ENCODE measurements around the gene AFAP1L1.

The AFAP1L1 gene

DNA sequence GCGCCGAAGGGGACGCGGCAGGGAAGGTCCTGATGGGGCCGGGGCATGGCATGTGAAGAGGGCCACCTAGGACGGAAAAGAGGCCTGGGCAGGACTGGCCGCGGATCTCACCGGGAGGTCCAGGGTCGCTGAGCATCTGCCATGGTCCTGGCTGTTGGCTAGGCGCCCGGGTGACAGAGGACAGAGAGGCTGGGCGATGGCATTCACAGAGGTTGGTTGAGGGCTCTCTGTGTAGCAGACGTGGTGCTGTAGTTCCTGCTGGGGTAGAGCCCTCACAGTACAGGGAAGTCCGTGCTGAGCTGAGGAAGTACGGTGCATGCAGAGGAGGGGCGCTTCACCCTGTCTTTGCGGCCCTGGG lies 86.6 kb downstream of the AFAP1L1 start (continued):
- TF ChIP-seq ZNF660 (tag by site-specific recombination; IDR thresholded peaks at IDR 0.05), result no peak
- TF ChIP-seq OVOL3 (tag by site-specific recombination; IDR thresholded peaks at IDR 0.05), result no peak
- TF ChIP-seq KLF9 (tag by site-specific recombination; IDR thresholded peaks at IDR 0.05; ENCODE audit: low read depth), result peak; percentile 32; the same call in 1 of the 2 replicates
- TF ChIP-seq ZNF132 (tag by site-specific recombination; IDR thresholded peaks at IDR 0.05; ENCODE audit: borderline replicate concordance), result no peak
- TF ChIP-seq, protein P1, sequence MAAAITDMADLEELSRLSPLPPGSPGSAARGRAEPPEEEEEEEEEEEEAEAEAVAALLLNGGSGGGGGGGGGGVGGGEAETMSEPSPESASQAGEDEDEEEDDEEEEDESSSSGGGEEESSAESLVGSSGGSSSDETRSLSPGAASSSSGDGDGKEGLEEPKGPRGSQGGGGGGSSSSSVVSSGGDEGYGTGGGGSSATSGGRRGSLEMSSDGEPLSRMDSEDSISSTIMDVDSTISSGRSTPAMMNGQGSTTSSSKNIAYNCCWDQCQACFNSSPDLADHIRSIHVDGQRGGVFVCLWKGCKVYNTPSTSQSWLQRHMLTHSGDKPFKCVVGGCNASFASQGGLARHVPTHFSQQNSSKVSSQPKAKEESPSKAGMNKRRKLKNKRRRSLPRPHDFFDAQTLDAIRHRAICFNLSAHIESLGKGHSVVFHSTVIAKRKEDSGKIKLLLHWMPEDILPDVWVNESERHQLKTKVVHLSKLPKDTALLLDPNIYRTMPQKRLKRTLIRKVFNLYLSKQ (tag by site-specific recombination; IDR thresholded peaks at IDR 0.05; ENCODE audit: borderline replicate concordance), result no peak
- TF ChIP-seq ZNF629 (tag by site-specific recombination; IDR thresholded peaks at IDR 0.05), result no peak
- TF ChIP-seq ZNF121 (tag by site-specific recombination; IDR thresholded peaks at IDR 0.05), result no peak
- TF ChIP-seq MYNN (tag by site-specific recombination; IDR thresholded peaks at IDR 0.05; ENCODE audit: borderline replicate concordance), result no peak
- peak; percentile 60; the same call in 1 of the 2 replicates for TF ChIP-seq ZBTB48 (tag by site-specific recombination; IDR thresholded peaks at IDR 0.05)
- no peak for TF ChIP-seq ZNF133 (tag by site-specific recombination; IDR thresholded peaks at IDR 0.05)
- TF ChIP-seq ZNF843 (tag by site-specific recombination; IDR thresholded peaks at IDR 0.05), result 0 out of 2 replicates have a peak, but pooled peaks have one; percentile 46
- TF ChIP-seq ZNF514 (tag by site-specific recombination; IDR thresholded peaks at IDR 0.05), result no peak
- TF ChIP-seq ZNF391 (tag by site-specific recombination; IDR thresholded peaks at IDR 0.05; ENCODE audit: borderline replicate concordance, low read depth), result peak; percentile 47; the same call in 1 of the 2 replicates
- TF ChIP-seq, protein P2, sequence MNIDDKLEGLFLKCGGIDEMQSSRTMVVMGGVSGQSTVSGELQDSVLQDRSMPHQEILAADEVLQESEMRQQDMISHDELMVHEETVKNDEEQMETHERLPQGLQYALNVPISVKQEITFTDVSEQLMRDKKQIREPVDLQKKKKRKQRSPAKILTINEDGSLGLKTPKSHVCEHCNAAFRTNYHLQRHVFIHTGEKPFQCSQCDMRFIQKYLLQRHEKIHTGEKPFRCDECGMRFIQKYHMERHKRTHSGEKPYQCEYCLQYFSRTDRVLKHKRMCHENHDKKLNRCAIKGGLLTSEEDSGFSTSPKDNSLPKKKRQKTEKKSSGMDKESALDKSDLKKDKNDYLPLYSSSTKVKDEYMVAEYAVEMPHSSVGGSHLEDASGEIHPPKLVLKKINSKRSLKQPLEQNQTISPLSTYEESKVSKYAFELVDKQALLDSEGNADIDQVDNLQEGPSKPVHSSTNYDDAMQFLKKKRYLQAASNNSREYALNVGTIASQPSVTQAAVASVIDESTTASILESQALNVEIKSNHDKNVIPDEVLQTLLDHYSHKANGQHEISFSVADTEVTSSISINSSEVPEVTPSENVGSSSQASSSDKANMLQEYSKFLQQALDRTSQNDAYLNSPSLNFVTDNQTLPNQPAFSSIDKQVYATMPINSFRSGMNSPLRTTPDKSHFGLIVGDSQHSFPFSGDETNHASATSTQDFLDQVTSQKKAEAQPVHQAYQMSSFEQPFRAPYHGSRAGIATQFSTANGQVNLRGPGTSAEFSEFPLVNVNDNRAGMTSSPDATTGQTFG (tag by site-specific recombination; IDR thresholded peaks at IDR 0.05; ENCODE audit: borderline replicate concordance), result no peak

DNA sequence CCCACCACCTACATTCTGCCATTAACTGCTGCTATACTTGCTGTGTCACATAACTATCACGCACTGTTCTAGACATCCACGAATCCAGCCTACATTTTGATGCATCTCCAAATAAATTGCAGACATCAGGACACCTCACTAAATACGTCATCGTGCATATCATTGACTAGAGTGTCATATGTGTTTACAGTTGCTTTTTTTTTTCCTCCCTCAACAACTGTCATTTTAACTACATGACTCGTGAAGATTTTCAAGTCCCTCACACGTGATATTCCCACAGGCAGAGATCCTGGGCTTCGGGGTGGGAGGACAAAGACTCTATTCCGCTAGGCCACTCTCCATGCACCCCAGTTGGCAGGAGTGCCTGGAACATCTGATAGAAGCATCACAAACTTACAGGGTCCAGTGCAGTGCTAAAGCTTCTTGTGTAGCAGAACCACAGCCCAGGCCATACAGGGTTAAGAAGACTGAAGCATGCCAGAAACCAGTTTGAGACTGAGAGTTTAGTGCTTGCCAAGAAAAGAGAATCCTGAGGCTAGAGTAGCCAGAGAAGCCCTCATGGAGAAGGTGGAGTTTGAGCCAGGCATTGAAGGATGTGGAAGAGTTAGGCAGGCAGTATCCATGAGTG lies 87.3 kb downstream of the AFAP1L1 start:
- Histone ChIP-seq H3K4me3 (ENCODE audit: low read depth, low read length) (no peak overlapping the region), H3K27ac (ENCODE audit: extremely low read depth, low read depth, low read length) (no peak overlapping the region), H3K36me3 (ENCODE audit: control insufficient read depth in 2 of 2, insufficient read depth in 1 of 2, low read length in 2 of 2) (peaks cover 0 to 20% of the 10 kb centered on the region in 2 experiments; a peak in 2 of 3 replicates), H3K9me3 (ENCODE audit: control insufficient read depth, insufficient read depth, low read depth, low read length) (no peaks in the 10 kb centered on the region), H3K4me1 (ENCODE audit: control insufficient read depth, insufficient read depth, low read length) (no peaks in the 10 kb centered on the region)
- TF ChIP-seq WT1 (tag by site-specific recombination; IDR thresholded peaks at IDR 0.05), result no peak
- TF ChIP-seq, protein P3, sequence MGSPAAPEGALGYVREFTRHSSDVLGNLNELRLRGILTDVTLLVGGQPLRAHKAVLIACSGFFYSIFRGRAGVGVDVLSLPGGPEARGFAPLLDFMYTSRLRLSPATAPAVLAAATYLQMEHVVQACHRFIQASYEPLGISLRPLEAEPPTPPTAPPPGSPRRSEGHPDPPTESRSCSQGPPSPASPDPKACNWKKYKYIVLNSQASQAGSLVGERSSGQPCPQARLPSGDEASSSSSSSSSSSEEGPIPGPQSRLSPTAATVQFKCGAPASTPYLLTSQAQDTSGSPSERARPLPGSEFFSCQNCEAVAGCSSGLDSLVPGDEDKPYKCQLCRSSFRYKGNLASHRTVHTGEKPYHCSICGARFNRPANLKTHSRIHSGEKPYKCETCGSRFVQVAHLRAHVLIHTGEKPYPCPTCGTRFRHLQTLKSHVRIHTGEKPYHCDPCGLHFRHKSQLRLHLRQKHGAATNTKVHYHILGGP (tag by site-specific recombination; IDR thresholded peaks at IDR 0.05), result no peak
- TF ChIP-seq ZNF394 (tag by site-specific recombination; IDR thresholded peaks at IDR 0.05; ENCODE audit: borderline replicate concordance), result peak; percentile 45; the same call in 1 of the 2 replicates
- TF ChIP-seq ZBTB21 (tag by site-specific recombination; IDR thresholded peaks at IDR 0.05), result no peak
- TF ChIP-seq ZNF555 (tag by site-specific recombination; conservative IDR thresholded peaks at IDR 0.05), result no peak
- TF ChIP-seq, protein P4, sequence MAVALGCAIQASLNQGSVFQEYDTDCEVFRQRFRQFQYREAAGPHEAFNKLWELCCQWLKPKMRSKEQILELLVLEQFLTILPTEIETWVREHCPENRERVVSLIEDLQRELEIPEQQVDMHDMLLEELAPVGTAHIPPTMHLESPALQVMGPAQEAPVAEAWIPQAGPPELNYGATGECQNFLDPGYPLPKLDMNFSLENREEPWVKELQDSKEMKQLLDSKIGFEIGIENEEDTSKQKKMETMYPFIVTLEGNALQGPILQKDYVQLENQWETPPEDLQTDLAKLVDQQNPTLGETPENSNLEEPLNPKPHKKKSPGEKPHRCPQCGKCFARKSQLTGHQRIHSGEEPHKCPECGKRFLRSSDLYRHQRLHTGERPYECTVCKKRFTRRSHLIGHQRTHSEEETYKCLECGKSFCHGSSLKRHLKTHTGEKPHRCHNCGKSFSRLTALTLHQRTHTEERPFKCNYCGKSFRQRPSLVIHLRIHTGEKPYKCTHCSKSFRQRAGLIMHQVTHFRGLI (tag by site-specific recombination; IDR thresholded peaks at IDR 0.05), result no peak
- TF ChIP-seq, protein P5, sequence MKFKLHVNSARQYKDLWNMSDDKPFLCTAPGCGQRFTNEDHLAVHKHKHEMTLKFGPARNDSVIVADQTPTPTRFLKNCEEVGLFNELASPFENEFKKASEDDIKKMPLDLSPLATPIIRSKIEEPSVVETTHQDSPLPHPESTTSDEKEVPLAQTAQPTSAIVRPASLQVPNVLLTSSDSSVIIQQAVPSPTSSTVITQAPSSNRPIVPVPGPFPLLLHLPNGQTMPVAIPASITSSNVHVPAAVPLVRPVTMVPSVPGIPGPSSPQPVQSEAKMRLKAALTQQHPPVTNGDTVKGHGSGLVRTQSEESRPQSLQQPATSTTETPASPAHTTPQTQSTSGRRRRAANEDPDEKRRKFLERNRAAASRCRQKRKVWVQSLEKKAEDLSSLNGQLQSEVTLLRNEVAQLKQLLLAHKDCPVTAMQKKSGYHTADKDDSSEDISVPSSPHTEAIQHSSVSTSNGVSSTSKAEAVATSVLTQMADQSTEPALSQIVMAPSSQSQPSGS (tag by site-specific recombination; IDR thresholded peaks at IDR 0.05; ENCODE audit: low read depth), result 0 out of 2 replicates have a peak, but pooled peaks have one; percentile 4
- ChIA-PET CTCF (interaction anchor here (0.6 to 1.3 kb wide), 2 partner anchors 13 to 42 kb away, joined by 3 to 4 read pairs; no protein-coding TSS in a partner anchor), POLR2A (interaction anchor here (1.2 to 5.6 kb wide), 3 partner anchors 14 to 42 kb away, joined by 3 to 77 read pairs (median 3); partner anchors contain the start of gene GRPEL2)

Data from HEK293 (cell line).